ENCODE results near the gene KLHDC10. TPM values are rescaled to one million over a fixed set of nuclear protein-coding genes. Genes with fewer than 3 reads are reported as not detected.
A peak's percentile ranks its signal among the peaks of the same experiment; 100 is the strongest.

The KLHDC10 gene
- total RNA-seq, 1 donor from 2014 or later = 26.6 TPM

GRCh38 chr7:130131964-130132875, 61.9 kb downstream of the KLHDC10 start:
- Histone ChIP-seq H3K36me3 (peaks cover 6% of the 10 kb centered on the region), H3K79me2 (ENCODE audit: low read depth) (no peaks in the 10 kb centered on the region), H3K4me3 (no peak overlapping the region), H4K20me1 (ENCODE audit: low read depth) (no peaks in the 10 kb centered on the region), H3K4me2 (no peak overlapping the region), H3K4me1 (peaks cover 46% of the 10 kb centered on the region), H3K9ac (no peak overlapping the region), H3K27ac (peak overlapping the region; percentile 80), H3K27me3 (no peaks in the 10 kb centered on the region), H3K9me3 (ENCODE audit: low read depth) (no peaks in the 10 kb centered on the region), H2AFZ (replicated peaks) (no peak overlapping the region), H3F3A (ENCODE audit: low read depth) (peaks cover 23% of the 10 kb centered on the region)
- peaks cover 46% of the 10 kb centered on the region for H3K36me3 Mint-ChIP-seq
- H3K27me3 Mint-ChIP-seq (ENCODE audit: insufficient read depth, low read depth) = no peaks in the 10 kb centered on the region
- H3K4me3 Mint-ChIP-seq = no peak overlapping the region
- TF ChIP-seq EZH2 (IDR thresholded peaks at IDR 0.05) (no peak), EZH2phosphoT487 (IDR thresholded peaks at IDR 0.05) (no peak)
- TF ChIP-seq, protein P1, sequence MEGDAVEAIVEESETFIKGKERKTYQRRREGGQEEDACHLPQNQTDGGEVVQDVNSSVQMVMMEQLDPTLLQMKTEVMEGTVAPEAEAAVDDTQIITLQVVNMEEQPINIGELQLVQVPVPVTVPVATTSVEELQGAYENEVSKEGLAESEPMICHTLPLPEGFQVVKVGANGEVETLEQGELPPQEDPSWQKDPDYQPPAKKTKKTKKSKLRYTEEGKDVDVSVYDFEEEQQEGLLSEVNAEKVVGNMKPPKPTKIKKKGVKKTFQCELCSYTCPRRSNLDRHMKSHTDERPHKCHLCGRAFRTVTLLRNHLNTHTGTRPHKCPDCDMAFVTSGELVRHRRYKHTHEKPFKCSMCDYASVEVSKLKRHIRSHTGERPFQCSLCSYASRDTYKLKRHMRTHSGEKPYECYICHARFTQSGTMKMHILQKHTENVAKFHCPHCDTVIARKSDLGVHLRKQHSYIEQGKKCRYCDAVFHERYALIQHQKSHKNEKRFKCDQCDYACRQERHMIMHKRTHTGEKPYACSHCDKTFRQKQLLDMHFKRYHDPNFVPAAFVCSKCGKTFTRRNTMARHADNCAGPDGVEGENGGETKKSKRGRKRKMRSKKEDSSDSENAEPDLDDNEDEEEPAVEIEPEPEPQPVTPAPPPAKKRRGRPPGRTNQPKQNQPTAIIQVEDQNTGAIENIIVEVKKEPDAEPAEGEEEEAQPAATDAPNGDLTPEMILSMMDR (IDR thresholded peaks at IDR 0.05) = no peak
- H3K4me1 Mint-ChIP-seq = peaks cover 7% of the 10 kb centered on the region
- H3K9me3 Mint-ChIP-seq = no peaks in the 10 kb centered on the region
- DNase-seq (ENCODE audit: low spot score) = no peak
- no peak overlapping the region for H3K27ac Mint-ChIP-seq

DNA sequence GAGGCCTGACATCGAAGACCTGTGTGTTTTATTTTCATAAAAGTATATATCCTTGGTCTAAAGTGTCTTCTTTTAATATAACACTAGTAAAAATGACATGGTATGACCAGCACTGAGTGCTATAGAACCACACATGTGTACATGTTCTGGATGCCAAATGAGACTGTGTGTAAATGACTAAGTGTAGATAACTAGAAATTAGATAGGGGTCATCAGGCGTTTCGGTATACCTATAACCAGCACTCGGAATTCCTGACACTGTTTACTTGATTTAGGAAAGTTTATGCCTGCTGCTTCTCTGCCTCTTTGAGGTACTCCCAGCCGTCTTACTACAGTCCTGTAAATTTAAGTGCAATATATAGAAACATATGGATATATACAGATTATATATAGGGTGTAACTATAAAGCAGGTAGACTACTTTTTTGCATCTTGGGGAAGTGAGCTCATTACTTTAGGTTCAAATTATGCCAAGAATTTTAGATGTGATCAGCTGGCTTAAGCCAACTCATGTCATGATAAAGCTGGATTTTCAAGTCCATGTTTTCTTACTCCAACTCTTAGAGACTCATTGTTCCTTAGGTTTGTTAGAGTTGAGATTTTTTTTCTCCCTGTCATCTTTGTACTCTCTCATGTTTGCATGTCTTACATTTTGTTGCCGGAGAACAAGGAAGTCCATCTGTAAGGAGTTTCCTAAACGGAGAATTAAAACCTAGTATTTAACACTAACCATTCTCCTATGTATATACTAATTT, 62.9 kb downstream of the KLHDC10 start:
- Histone ChIP-seq H3K4me3 (no peak overlapping the region), H3K36me3 (peaks cover 6% of the 10 kb centered on the region), H3K4me2 (peak overlapping the region; percentile 45), H2AFZ (replicated peaks) (no peak overlapping the region), H4K20me1 (ENCODE audit: low read depth) (no peaks in the 10 kb centered on the region), H3F3A (ENCODE audit: low read depth) (peaks cover 23% of the 10 kb centered on the region), H3K9ac (no peak overlapping the region), H3K79me2 (ENCODE audit: low read depth) (no peaks in the 10 kb centered on the region), H3K4me1 (peaks cover 46% of the 10 kb centered on the region), H3K27me3 (no peaks in the 10 kb centered on the region), H3K27ac (peak overlapping the region; percentile 80), H3K9me3 (ENCODE audit: low read depth) (no peaks in the 10 kb centered on the region)
- Mint-ChIP-seq H3K27ac (no peak overlapping the region), H3K27me3 (ENCODE audit: insufficient read depth, low read depth) (no peaks in the 10 kb centered on the region), H3K36me3 (peaks cover 46% of the 10 kb centered on the region), H3K4me3 (no peak overlapping the region), H3K9me3 (no peaks in the 10 kb centered on the region), H3K4me1 (peaks cover 7% of the 10 kb centered on the region)
- DNase-seq (ENCODE audit: low spot score) = no peak
- TF ChIP-seq, protein P1 (IDR thresholded peaks at IDR 0.05) = no peak
- TF ChIP-seq EZH2 (IDR thresholded peaks at IDR 0.05) = no peak
- TF ChIP-seq EZH2phosphoT487 (IDR thresholded peaks at IDR 0.05) = no peak

GRCh38 chr7:130134106-130134636, 63.8 kb downstream of the KLHDC10 start:
- H3F3A ChIP-seq (ENCODE audit: low read depth) = peaks cover 26% of the 10 kb centered on the region
- H3K27me3 ChIP-seq = no peaks in the 10 kb centered on the region
- H2AFZ ChIP-seq (replicated peaks) = no peak overlapping the region
- no peaks in the 10 kb centered on the region for H3K79me2 ChIP-seq (ENCODE audit: low read depth)
- H3K4me1 ChIP-seq = peaks cover 46% of the 10 kb centered on the region
- peak; percentile 64 for DNase-seq (ENCODE audit: low spot score)
- TF ChIP-seq, protein P1 (IDR thresholded peaks at IDR 0.05) = no peak
- TF ChIP-seq EZH2phosphoT487 (IDR thresholded peaks at IDR 0.05) (no peak), EZH2 (IDR thresholded peaks at IDR 0.05) (no peak)
- H3K9me3 ChIP-seq (ENCODE audit: low read depth) = no peaks in the 10 kb centered on the region
- no peak overlapping the region for H3K9ac ChIP-seq
- no peaks in the 10 kb centered on the region for H3K9me3 Mint-ChIP-seq
- H3K4me2 ChIP-seq = peak overlapping the region; percentile 45
- no peaks in the 10 kb centered on the region for H3K27me3 Mint-ChIP-seq (ENCODE audit: insufficient read depth, low read depth)
- no peak overlapping the region for H3K27ac Mint-ChIP-seq
- H4K20me1 ChIP-seq (ENCODE audit: low read depth) = no peaks in the 10 kb centered on the region
- H3K36me3 Mint-ChIP-seq = peaks cover 44% of the 10 kb centered on the region
- peaks cover 7% of the 10 kb centered on the region for H3K4me1 Mint-ChIP-seq
- no peak overlapping the region for H3K4me3 ChIP-seq
- H3K27ac ChIP-seq = peak overlapping the region; percentile 80
- peaks cover 6% of the 10 kb centered on the region for H3K36me3 ChIP-seq
- H3K4me3 Mint-ChIP-seq = no peak overlapping the region
